Measurements from ENCODE around the gene SPRY1.

Gene SPRY1

DNA sequence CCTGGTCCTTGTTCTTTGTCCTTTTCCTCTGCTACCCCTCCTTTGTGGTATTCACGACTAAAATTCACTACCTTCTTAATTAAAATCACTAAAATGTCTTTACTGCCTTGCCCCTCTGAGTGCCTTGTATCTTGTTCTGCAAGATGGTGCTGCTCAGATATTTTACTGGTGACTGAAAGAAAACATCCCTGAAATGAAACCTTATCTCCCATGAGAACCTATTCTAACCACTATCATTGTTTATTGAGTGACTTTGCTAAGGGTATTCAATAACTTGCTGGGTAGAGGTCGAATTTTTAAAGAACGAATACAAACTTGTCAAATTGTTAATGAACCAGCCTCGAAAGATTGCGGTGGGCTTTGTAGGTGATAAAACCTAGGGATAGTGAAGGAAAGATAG, 52.8 kb downstream of the SPRY1 start:
- no peak overlapping the region for H3K4me3 ChIP-seq (ENCODE audit: insufficient read length, low read depth)
- no peaks in the 10 kb centered on the region for H3K4me1 ChIP-seq (ENCODE audit: insufficient read depth, insufficient read length)
- DNase-seq (ENCODE audit: low read depth, low spot score), result no peak
- no peaks in the 10 kb centered on the region for H3K27me3 ChIP-seq (ENCODE audit: insufficient read depth, insufficient read length)
- no peaks in the 10 kb centered on the region for H3K9me3 ChIP-seq (ENCODE audit: insufficient read depth, low read length)
- H3K36me3 ChIP-seq (ENCODE audit: insufficient read depth, insufficient read length, low read length), result no peaks in the 10 kb centered on the region
- no peak for TF ChIP-seq YY1 (IDR thresholded peaks at IDR 0.05; ENCODE audit: insufficient read depth, insufficient read length)
- no peak for TF ChIP-seq SUZ12 (IDR thresholded peaks at IDR 0.05; ENCODE audit: extremely low read depth, insufficient read depth, insufficient read length)
- no peak for TF ChIP-seq ZNF274 (IDR thresholded peaks at IDR 0.05; ENCODE audit: low read depth, low read length)
- H3K9ac ChIP-seq (ENCODE audit: insufficient read length, low read depth), result no peak overlapping the region

DNA sequence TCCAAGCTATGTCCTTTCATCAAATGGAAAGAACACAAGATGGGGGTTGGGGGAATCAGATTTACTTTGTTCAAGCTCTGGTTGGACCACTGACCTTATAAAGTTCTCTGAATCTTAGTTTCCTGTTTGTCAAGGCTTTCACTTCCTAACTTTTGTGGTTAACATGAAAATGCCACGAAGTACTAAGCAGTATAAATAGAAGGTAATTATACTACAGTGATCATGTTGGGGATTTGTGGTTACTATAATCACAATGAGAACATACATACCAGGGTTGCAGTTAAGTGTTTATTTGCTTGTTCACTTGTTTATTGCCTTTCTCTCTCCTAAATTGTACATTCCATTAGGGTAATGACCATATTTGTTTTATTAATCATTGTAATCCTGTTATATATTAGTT, 53.2 kb downstream of the SPRY1 start:
- Histone ChIP-seq H3K4me1 (ENCODE audit: insufficient read depth, insufficient read length) (no peaks in the 10 kb centered on the region), H3K4me3 (ENCODE audit: insufficient read length, low read depth) (no peak overlapping the region)

DNA sequence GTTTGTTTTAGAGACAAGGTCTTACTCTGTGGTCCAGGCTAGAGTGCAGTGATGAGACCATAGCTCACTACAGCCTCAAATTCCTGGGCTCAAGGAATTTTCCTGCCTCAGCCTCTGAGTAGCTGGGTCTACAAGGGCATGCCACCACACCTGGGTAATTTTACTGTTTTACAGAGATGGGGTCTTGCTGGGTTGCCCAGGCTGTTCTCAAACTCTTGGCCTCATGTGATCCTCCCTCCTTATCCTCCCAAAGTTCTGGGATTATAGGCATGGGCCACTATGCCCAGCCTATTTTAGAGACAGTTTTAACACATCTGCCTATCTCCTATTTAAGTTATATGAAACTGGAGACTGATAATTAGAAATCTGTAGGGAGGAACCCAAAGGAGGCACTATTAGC, 53.8 kb downstream of the SPRY1 start:
- no peaks in the 10 kb centered on the region for H3K27me3 ChIP-seq (ENCODE audit: insufficient read depth, insufficient read length)
- H3K36me3 ChIP-seq (ENCODE audit: insufficient read depth, insufficient read length, low read length), result no peaks in the 10 kb centered on the region
- H3K9me3 ChIP-seq (ENCODE audit: insufficient read depth, low read length), result no peaks in the 10 kb centered on the region
- no peaks in the 10 kb centered on the region for H3K4me1 ChIP-seq (ENCODE audit: insufficient read depth, insufficient read length)
- H3K4me3 ChIP-seq (ENCODE audit: insufficient read length, low read depth), result no peak overlapping the region
- no peak overlapping the region for H3K9ac ChIP-seq (ENCODE audit: insufficient read length, low read depth)
- no peak for DNase-seq (ENCODE audit: low read depth, low spot score)
- no peak for TF ChIP-seq ZNF274 (IDR thresholded peaks at IDR 0.05; ENCODE audit: low read depth, low read length)
- no peak for TF ChIP-seq SUZ12 (IDR thresholded peaks at IDR 0.05; ENCODE audit: extremely low read depth, insufficient read depth, insufficient read length)
- TF ChIP-seq YY1 (IDR thresholded peaks at IDR 0.05; ENCODE audit: insufficient read depth, insufficient read length), result no peak

More for the DNA sequence above, 53.2 kb downstream of the SPRY1 start:
- Histone ChIP-seq H3K27me3 (ENCODE audit: insufficient read depth, insufficient read length) (no peaks in the 10 kb centered on the region), H3K36me3 (ENCODE audit: insufficient read depth, insufficient read length, low read length) (no peaks in the 10 kb centered on the region), H3K9ac (ENCODE audit: insufficient read length, low read depth) (no peak overlapping the region), H3K9me3 (ENCODE audit: insufficient read depth, low read length) (no peaks in the 10 kb centered on the region)
- TF ChIP-seq YY1 (IDR thresholded peaks at IDR 0.05; ENCODE audit: insufficient read depth, insufficient read length) (no peak), SUZ12 (IDR thresholded peaks at IDR 0.05; ENCODE audit: extremely low read depth, insufficient read depth, insufficient read length) (no peak), ZNF274 (IDR thresholded peaks at IDR 0.05; ENCODE audit: low read depth, low read length) (no peak)
- no peak for DNase-seq (ENCODE audit: low read depth, low spot score)

DNA sequence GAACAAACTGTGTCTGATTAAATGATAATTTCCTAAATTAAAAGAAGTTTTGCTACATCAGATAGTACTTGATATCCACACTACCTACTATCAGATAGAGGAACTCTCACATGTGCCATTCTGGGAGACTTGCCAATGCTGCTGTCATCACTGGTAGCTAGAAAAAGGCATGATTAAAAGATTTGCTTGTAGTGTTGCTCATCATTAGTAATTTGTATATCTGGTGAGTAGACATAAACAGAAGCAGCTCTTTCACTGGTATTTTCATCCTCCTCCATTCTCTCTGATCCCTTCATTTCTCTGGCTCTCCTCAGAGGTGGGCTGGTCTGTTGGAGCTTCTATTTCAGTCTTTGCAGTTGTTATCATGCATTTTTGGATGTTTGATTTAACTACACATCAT, 56.0 kb downstream of the SPRY1 start:
- no peaks in the 10 kb centered on the region for H3K4me1 ChIP-seq (ENCODE audit: insufficient read depth, insufficient read length)
- H3K36me3 ChIP-seq (ENCODE audit: insufficient read depth, insufficient read length, low read length), result no peaks in the 10 kb centered on the region
- H3K9me3 ChIP-seq (ENCODE audit: insufficient read depth, low read length), result no peaks in the 10 kb centered on the region
- no peaks in the 10 kb centered on the region for H3K27me3 ChIP-seq (ENCODE audit: insufficient read depth, insufficient read length)
- no peak for DNase-seq (ENCODE audit: low read depth, low spot score)
- H3K9ac ChIP-seq (ENCODE audit: insufficient read length, low read depth), result no peak overlapping the region
- no peak overlapping the region for H3K4me3 ChIP-seq (ENCODE audit: insufficient read length, low read depth)
- no peak for TF ChIP-seq ZNF274 (IDR thresholded peaks at IDR 0.05; ENCODE audit: low read depth, low read length)
- no peak for TF ChIP-seq SUZ12 (IDR thresholded peaks at IDR 0.05; ENCODE audit: extremely low read depth, insufficient read depth, insufficient read length)
- TF ChIP-seq YY1 (IDR thresholded peaks at IDR 0.05; ENCODE audit: insufficient read depth, insufficient read length), result no peak

DNA sequence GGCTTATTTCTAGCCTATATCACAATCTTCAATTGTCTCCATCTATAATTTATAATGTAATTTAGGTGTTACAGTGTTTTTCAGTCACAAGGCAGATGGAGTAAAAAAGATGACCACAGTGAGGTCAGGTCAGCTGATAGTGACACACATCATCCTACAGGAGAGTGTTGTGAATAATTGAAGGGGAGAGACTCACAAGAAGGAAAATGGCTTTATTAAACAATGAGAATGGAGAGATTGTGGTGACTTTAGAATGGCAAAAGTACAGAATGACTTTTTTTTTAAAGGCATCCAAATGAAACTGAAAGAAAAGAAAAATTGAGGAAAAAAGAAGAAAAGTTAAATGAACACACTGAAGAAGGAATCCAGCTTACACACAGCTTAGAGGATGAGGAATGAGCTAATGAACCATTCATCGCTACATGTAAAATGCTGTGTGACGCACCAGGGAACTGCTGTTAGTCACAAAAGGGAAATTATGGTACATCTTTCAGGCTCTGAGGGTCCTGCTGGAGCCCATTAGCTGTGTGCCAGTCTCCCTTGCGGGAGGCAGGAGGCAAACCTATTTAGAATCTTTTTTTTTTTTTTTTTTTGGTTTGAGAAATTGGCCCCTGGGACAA, 56.6 kb downstream of the SPRY1 start:
- no peak overlapping the region for H3K9ac ChIP-seq (ENCODE audit: insufficient read length, low read depth)
- H3K4me3 ChIP-seq (ENCODE audit: insufficient read length, low read depth), result no peak overlapping the region
- TF ChIP-seq YY1 (IDR thresholded peaks at IDR 0.05; ENCODE audit: insufficient read depth, insufficient read length) (no peak), SUZ12 (IDR thresholded peaks at IDR 0.05; ENCODE audit: extremely low read depth, insufficient read depth, insufficient read length) (no peak), ZNF274 (IDR thresholded peaks at IDR 0.05; ENCODE audit: low read depth, low read length) (no peak)
- no peaks in the 10 kb centered on the region for H3K36me3 ChIP-seq (ENCODE audit: insufficient read depth, insufficient read length, low read length)
- DNase-seq (ENCODE audit: low read depth, low spot score), result no peak
- no peaks in the 10 kb centered on the region for H3K9me3 ChIP-seq (ENCODE audit: insufficient read depth, low read length)
- no peaks in the 10 kb centered on the region for H3K4me1 ChIP-seq (ENCODE audit: insufficient read depth, insufficient read length)
- H3K27me3 ChIP-seq (ENCODE audit: insufficient read depth, insufficient read length), result no peaks in the 10 kb centered on the region

All from NT2/D1 (cell line).